Prostate gland (tissue), 2 donors: ENCODE measurements around the gene NOL7.

Experiments
- POLR2AphosphoS5 ChIP-seq: sonication (generic); formaldehyde crosslinking; IDR thresholded peaks from one replicate; pipeline ENCODE4 v1.6.1; 2017; ENCODE audit warnings: antibody characterized with exemption
- TF ChIP-seq, protein P1 (sequence below), 4 experiments: fragments of 200-600 bp in 2 of 4; fragments of 450-650 bp in 2 of 4; sonication (generic) in 2 of 4; IDR thresholded peaks; 1 replicate in 3 of 4; 2 replicates in 1 of 4; pipeline ENCODE4 v1.5.1; 2016 to 2019; ENCODE audit warnings: antibody characterized with exemption in 4 of 4, mild to moderate bottlenecking in 2 of 4, moderate library complexity in 2 of 4

- TF ChIP-seq POLR2AphosphoS5: no peak
- TF ChIP-seq, protein P1, sequence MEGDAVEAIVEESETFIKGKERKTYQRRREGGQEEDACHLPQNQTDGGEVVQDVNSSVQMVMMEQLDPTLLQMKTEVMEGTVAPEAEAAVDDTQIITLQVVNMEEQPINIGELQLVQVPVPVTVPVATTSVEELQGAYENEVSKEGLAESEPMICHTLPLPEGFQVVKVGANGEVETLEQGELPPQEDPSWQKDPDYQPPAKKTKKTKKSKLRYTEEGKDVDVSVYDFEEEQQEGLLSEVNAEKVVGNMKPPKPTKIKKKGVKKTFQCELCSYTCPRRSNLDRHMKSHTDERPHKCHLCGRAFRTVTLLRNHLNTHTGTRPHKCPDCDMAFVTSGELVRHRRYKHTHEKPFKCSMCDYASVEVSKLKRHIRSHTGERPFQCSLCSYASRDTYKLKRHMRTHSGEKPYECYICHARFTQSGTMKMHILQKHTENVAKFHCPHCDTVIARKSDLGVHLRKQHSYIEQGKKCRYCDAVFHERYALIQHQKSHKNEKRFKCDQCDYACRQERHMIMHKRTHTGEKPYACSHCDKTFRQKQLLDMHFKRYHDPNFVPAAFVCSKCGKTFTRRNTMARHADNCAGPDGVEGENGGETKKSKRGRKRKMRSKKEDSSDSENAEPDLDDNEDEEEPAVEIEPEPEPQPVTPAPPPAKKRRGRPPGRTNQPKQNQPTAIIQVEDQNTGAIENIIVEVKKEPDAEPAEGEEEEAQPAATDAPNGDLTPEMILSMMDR (IDR thresholded peaks at IDR 0.05): no peak
Observed at GRCh38 chr6:13664703-13665352, 49.7 kb downstream of the NOL7 start.
